GM18517 (cell line): Measurements from ENCODE around the gene PSMB9.
"Not testable (repeated sequence)": the region's sequence is repeated elsewhere in the genome, so short reads cannot be mapped to it uniquely, and the experiment has no call there.

ENCODE experiments used
- ATAC-seq: cut with Tn5 transposase; IDR thresholded peaks from one replicate; pipeline ENCODE4 v1.9.1; 2021; ENCODE audit warnings: mild to moderate bottlenecking, moderate library complexity; ENCODE audit not compliant: unreplicated experiment

Gene PSMB9

DNA sequence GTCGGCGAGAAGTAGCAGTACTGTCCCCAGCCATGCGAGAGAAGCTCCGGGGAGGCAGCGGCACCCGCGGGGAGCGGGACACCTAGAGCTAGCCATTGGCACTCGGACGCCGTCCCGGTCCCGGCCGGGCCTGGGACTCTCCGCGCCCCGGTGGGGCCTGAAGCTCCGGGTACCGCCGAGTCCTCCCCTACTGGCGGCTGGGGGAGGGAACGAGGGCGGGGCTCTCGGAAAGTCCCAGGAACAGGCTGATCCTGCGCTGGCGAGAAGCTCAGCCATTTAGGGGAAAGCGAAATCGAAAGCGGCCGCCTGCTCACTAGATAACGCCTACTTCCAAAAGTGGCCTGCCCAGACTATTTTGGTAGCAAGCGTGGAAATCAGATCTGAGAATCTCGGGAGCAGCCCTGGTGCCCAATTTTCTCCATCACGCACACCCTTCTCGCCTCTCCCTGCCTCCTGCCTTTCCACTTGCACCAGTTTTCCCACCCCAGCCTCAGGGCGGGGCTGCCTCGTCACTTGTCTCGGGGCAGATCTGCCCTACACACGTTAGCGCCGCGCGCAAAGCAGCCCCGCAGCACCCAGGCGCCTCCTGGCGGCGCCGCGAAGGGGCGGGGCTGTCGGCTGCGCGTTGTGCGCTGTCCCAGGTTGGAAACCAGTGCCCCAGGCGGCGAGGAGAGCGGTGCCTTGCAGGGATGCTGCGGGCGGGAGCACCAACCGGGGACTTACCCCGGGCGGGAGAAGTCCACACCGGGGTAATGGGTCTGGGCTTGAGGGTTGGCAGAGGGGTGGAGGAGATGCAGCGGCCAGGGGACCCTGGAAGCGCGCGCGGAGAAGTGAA is at the start of gene PSMB9, which contains the start of gene TAP1:
PSMB9 (plus strand) TSS at position 652 of the 835 bp plus-strand sequence; CDS start at position 690, 38 bp downstream.
TAP1 (minus strand) TSS at position 164 of the 835 bp plus-strand sequence; CDS start at position 96, 68 bp downstream.
- ATAC-seq = peak; percentile 67

DNA sequence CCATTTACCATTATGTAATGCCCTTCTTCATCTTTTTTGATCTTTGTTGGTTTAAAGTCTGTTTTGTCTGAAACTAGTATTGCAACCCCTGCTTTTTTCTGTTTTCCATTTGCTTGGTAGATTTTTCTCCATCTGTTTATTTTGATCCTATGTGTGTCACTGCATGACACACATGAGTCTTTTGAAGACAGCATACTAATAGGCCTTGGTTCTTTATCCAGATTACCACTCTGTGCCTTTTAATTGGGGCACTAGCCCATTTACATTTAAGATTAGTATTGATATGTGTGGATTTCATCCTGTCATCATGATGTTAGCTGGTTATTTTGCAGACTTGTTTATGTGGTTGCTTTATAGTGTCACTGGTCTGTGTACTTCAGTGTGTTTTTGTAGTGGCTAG is 48.6 kb upstream of the PSMB9 start:
- not testable (repeated sequence) for ATAC-seq

DNA sequence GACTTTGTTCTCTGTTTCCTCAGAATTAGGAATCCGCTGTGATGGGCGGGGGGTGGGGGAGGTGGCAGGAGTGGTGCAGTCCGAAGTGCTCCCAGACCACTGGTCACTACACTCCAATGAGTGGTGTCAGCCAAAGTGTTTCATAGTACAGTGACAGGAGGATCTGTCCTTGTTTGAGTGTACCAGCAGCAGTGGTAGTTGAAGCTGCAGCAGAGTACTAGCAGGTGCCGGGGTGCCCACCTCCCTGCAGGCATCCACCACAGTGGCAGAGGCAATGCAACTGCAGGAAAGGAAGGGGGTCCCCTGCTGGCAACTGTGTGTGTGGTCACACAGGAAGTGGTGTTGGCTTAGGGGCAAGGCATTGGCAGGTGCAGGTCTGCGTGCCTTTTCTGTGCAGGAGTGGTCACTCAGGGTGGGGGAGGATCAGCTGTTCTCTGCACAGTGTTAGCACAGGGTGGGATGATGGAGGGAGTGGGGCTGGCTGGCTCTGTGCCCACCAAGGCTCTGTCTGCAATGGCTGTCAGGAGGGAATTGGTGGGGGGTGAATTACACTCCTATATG is 46.9 kb upstream of the PSMB9 start:
- ATAC-seq = no peak

DNA sequence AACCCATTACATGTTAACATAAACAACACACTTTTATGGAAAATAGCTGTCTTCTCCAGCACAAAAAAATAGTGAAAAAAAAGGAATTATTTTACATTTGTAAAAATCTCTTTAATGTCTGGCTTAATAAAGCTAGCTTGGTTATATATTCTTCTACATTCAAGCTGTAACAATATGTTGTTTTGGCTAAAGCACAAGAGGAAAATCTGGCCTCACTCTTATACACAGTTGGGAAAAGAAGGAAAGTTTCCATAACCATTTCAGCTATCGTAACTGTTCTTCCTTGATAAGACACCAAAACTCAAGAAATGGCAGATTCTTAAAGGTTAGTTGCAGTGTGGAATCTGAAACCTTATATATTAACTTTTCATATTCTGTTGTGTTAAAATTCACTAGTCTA is 44.8 kb upstream of the PSMB9 start:
- ATAC-seq = no peak

DNA sequence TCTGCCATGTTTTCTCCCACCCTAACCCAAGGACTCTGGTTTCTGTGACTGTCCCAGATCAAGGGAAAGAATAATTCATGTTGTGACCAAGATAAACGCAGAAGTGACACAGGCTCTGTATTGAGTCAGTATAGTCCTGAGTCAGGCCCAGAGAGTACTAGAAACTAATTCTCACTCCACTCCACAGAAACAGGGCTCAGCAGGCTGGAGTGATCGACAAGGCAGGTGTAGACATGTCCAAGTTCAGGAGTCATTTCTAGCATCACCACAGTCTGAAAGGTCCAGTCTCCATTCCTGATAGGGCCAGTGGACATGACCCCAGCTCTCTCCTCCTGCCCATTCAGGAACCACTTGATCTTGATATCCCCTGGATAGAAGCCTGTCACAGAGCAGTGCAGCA is 39.8 kb upstream of the PSMB9 start:
- ATAC-seq = no peak

DNA sequence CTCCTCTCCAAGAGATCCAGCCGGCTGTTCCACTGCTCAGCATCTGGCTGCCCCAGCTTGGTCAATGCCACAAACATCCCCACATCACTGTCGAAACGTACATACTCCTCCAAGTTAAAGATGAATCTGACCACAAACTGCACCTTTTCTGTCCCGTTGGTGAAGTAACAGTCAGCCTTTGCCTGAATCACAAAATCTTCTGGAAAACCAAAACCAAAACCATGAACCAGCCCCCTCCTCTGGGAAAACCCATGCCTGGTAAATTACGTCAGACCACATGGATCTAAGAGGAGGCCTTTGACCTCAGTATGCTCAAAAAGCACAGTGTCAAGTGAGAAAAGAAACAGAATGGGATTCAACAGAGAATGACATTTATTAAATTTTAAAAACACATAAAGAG is 38.9 kb upstream of the PSMB9 start:
- ATAC-seq = no peak

DNA sequence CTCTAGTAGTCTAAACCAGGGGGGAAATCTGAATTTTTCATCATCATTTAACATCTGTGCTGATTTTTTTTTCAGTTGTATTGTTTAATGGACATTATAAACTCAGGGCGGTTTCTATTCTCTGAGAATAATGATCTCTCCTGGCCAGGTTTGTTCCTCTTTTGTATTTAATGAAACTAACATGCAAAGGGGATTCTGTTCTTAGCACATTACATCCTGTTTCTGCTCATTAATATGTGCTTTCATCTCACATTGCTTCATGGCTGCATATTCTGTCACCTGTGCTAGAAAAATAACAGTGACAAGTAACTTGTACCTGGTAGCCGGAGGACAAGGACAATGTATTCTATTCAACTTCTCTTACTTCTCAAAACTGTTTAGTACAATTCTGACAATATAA is 38.0 kb upstream of the PSMB9 start:
- ATAC-seq = peak; percentile 55

DNA sequence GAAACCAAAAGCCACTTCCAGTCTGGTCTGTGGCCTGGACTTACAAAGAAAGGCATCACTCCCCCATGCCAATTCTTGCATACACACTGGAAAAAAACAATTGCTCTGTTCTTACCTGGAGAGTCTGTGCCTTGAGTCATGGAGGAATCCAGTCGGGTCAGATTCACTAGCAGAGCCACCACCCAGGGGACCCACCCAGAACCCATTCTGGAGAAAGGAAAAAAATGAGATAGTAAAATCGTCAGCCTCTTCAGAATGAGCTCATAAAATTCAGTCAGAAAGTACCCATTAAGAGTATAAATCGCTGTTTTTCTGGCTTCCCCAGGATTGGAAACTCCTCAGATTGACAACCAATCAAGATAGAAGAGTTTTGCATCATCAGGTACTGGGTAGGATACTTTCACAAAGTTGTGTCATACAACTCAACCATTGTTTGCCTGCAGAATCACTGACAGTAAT is 37.2 kb upstream of the PSMB9 start, which contains the start of gene HLA-DOB:
HLA-DOB (minus strand) TSS at position 257 of the 459 bp plus-strand sequence; CDS start at position 206, 51 bp downstream.
- ATAC-seq = peak; percentile 49

DNA sequence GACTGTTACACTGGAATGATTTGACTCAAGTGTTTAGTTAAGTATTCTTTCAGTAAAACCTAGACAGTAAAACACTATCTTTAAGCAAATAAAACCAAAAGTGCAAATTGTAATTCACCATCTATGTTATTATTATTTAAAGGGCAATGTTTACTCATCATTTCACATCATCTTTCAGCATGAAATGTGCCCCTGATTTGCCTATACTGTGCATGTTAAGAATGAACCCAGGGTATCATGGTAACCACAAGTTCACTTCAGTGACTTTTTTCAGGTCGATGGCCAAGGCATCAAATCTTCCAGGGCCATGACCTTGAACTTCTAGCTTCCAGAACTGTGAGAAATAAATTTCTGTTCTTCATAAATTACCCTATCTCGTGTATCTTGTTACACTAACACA is 35.1 kb upstream of the PSMB9 start:
- ATAC-seq = no peak

DNA sequence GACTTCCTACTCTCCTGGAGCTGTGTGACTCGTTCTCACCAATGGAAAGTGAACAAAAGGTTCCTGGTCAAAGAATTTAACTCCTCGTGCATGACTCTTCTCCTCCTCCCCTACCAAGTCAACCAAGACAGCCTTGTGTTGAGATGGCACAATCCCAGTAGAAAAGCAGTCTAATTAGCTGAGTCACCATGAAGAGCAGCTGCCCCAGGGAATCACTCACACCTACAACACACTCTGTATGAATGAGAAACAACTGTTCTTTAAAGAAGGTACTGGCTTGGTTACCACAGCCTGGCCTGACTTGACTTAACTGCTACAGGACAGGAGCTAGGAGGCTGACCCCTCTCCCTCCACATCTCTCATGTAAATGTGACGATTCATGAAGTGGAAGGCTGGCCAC is 34.3 kb upstream of the PSMB9 start:
- ATAC-seq = no peak

DNA sequence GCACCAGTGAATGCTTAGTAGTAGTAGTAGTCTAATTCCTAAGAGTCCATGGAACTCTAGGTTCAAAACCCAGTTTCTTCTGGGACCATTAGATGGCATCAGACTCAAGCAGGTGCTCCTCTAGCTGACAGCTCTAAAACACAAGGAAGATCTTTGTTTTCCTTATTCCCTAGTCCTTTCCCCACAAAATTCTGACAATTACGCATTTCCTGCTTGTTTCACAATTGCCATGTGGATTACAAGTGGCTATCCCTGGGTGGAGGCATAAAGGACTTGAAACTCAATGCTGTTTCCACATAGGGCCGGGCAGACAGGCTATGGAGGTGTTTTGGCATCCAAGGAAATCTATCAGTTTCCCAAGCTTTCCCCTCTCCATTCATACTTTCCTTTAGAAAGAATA is 28.0 kb upstream of the PSMB9 start:
- no peak for ATAC-seq

DNA sequence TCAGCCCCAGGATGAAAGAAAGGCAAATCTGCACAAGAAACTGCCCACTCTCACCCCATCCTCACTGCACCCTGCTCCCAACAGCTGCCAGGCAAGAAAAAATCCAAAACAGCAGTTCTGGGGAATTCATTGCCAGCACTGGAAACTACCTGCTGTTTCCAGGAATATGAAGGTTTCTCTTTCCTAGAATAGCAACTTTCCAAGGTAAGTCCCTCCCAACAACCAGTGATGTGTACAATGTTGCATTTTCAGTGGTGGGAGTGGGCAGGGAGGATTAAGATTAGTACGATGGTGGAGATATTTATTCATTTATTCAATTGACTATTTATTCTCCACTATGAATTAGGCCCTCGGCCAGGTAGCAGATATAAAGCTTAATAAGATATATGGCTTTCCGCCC is 27.0 kb upstream of the PSMB9 start:
- ATAC-seq = no peak

DNA sequence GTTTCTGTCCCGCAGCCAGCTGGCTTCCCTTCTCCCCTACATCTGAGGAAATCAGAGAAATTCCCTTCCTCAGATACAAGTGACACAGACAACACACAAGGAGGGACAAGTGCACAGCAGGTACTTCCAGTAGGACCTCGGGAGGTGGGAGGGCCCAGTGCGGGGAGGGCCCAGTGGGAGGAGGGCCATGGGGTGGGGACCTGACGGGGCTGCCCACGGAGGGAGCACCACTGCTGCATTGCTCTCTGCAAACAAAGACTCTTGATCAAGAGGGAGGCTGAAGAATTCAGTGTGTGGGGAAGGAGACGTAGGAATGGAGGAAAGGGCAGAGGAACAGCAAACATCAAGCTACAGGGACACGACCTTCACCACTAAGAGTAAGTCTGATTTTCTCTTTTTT is 24.5 kb upstream of the PSMB9 start:
- ATAC-seq = no peak

DNA sequence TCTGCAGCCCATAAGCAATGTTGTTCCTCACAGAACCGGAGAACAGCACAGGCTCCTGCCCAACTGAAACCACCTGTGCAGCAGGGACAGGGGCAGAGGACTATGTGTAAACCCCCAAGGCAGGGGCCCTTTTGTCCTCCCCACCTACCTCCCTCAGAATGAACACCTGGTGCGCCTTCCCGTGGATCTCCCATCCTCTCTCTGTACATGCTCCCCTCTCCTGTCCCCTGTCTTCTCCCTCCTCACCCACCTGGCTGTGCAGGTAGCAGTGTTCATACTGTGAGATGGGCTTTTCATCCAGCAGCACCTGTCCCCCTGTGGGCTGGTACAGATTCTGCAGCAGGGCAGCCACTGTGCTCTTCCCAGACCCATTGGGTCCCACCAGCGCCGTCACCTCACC is 24.0 kb upstream of the PSMB9 start:
- no peak for ATAC-seq

DNA sequence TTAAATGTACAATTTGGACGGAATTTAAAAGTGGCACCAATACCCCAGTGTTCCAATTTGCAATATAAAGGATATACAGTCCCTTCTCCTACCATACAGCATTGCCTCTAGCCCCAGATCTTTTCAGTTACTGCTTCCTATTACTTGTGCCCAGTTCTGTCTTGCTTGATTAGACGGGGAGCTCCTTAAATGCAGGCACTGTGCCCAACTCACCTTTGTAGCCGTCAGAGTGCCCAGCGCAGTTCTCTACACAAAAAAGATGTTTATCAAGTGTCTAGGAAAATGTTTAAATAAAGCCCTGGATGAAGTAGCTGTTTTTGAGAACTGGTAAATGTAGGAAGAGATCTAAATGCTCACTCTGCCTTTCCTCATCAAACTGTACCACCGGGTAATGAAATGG is 23.1 kb upstream of the PSMB9 start:
- no peak for ATAC-seq

DNA sequence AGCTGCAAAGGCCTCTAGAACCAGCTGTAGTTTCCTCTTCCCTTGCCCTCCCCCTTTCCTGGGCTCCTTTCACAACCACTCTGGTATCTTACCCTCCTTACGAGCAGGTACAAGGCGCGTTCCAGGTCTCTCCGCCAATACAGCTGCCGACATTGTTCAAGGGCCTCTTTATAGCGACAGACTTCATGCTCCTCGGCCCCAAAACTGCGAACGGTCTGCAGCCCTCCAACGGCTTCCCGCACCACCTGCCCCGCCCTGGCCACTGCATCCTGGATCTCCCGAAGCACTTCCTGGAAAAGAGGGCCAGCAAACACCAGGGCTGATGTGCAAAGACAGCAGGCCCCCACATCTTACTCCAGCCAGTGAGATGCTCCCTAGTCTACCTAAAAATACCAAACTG is 21.5 kb upstream of the PSMB9 start:
- ATAC-seq = no peak

DNA sequence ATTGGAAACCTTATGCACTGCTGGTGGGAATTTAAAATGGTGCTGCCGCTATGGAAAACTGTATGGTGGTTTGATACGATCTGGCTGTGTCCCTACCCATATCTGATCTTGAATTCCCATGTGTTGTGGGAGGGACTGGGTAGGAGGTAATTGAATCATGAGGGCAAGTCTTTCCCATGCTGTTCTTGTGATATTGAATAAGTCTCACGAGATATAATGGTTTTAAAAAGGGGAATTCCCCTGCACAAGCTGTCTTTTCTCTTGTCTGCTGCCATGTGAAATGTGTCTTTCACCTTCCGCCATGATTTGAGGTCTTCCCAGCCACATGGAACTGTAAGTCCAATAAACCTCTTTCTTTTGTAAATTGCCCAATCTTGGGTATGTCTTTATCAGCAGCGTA is 20.3 kb upstream of the PSMB9 start:
- ATAC-seq = no peak

DNA sequence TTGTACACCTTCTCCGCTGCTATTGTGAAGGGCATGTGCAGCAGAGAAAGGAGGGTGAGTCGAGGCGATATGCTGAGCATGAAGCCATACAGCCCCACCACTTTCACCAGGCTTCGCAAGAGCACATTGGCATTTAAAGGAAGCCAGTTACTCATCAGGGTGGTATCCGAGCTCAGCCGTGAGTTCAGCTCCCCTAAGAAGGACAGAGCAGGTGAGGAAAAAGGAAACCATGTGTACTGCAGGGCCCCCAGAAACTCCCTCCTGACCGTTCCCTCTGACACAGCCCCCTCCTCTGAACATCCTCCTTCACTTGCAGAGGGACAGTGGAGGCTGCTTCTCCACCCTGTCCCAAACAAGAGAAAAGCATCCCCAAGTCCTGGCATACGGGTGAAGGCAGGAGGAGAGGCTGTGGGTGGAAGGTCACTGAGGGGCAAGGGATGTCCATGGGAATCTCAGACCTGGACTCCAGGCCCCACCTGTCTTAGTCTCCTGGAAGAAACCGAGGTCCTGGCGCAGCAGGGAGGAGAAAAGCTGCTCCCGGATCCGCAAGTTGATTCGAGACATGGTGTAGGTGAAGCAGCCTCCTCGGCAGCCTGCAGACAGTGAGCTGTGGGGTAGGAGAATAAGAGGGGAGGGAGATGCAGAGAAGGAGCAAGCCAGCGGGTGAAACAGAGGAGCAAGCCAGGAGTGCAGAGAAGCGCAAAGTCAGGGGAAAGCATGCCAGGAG is 18.7 kb upstream of the PSMB9 start:
- ATAC-seq = no peak

DNA sequence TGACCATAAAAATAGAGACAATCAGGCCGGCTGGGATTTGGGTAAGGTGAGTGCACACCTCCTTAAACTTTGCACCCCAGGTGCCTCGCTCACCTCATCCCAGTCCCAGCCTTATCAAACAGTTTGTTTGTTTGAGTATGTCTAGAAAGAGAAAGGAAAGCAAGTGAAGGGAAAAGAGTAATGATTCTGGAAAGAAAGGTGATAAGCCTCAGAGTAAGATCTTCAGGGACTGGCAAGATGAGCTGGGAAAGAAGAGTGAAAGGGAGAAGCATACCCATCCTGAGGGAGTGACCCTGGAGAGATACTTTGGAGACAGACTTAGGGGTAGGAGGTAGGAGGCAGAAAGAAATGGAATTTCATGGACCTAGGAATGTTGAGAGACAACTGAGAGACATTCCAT is 17.1 kb upstream of the PSMB9 start:
- no peak for ATAC-seq

DNA sequence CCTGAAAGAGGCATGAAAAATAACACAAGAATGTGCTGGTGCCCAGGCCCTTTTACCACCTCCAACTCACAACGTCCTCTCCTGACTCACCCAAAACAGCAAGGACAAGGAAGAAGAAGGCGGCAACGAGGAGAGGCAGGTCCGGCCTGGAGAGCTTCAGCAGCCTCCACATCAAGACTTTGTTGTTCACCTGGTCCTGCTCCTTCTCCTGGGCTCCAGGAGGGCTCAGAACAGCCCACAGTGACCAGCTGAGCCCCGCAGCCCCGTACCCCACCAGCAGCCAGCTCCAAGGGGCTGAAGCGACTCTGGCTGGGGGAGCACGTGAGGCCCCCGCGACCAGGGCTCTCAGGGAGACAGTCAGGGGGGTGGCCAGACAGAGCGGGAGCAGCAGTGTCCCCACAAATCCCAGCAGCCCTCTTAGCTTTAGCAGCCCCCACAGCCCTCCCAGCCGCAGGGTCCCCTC is 16.3 kb upstream of the PSMB9 start:
- no peak for ATAC-seq

DNA sequence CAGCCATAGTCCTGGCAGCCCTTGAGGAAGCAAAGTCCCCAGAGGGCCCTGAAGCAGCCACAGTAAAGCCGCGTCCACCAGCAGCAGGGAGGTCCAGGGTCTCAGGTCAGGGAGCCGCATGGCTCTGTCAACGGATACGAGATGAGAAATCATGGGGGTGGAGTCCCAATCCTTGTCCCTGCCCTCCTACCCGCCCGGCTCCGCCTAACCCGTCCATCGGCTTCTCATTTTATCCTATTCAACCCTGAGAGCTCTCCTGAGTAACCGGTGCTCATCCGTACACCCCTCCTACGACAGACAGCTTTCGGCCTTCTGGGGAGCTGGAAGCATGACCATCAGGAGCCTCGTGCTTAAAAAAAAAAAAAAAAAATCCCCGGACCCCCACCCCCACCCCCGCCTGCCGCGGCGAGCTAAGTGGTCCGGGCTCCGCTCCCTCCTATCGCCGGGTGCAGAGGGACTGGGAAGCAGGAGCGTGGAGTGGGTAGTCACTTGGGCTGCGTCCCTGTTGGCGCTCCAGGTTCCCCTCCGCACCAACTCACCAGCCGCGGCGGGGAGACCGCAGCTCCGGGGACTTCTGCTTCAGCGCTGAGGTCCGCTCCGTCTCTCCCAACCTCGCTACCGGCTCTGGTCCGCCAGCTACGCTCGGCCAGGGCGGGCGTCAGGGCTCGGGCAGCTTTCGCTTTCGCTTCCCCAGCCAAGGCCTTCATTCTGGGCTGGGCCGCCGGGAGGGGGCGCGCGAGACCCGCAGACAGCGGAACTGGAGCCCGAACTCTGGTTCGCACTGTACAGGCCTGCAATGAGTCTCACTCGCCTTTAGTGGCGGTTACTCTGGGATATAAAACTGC is 15.7 kb upstream of the PSMB9 start, which contains the start of gene TAP2:
TAP2 (minus strand) TSS at position 626 of the 845 bp plus-strand sequence; CDS start at position 120, 506 bp downstream.
- peak; percentile 68 for ATAC-seq
